ENCODE data around the gene G6PC1. TPM values are rescaled to one million over a fixed set of nuclear protein-coding genes. Genes with fewer than 3 reads are reported as not detected.

G6PC1 gene
- total RNA-seq, 1 donor from 2014 or later, result not detected

- peak; percentile 71 to 74 for DNase-seq (ENCODE audit: low read depth in 2 of 2)
Measured at GRCh38 chr17:42937712-42938596, 37.4 kb downstream of the G6PC1 start.

DNA sequence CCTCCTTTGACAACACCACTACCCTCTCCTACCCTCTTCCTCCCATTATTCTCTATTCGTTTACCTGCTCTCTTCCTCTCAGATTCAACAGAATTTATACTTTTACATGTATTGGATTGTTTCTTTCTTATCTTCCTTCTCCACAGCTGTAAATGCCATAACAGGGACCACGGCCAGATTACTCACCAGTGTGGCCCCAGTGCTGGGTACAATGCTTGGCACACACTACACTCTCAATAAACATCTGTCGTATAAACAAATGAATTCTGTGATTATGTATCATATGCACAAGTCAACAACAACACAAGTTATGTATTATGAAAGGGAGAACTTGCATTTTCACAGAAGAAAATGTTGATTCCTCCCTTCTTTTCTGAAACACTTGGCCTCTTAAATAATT lies 43.6 kb downstream of the G6PC1 start:
- DNase-seq (ENCODE audit: low read depth in 2 of 2), result peak in 1 of 2 donors; percentile 18

GRCh38 chr17:42946812-42947211 lies 46.2 kb downstream of the G6PC1 start:
- DNase-seq (ENCODE audit: low read depth in 2 of 2), result no peak

GRCh38 chr17:42950044-42950783 lies 49.6 kb downstream of the G6PC1 start:
- DNase-seq (ENCODE audit: low read depth in 2 of 2), result no peak

Other genes starting within 250 kb of the G6PC1 start
- gene TUBG2, start 241.5 kb upstream of the G6PC1 start, total RNA-seq, result 3.5 and 4.8 TPM in 2 replicates
- 10.2 and 11.9 TPM in 2 replicates for gene PLEKHH3, start 223.8 kb upstream of the G6PC1 start, total RNA-seq
- gene CCR10, start 219.0 kb upstream of the G6PC1 start, total RNA-seq, result 2.0 and 3.5 TPM in 2 replicates
- gene CNTNAP1, start 218.3 kb upstream of the G6PC1 start, total RNA-seq, result 6.7 and 15.3 TPM in 2 replicates
- gene EZH1, start 155.8 kb upstream of the G6PC1 start, total RNA-seq, result 6.3 and 13.5 TPM in 2 replicates
- gene RAMP2, start 139.6 kb upstream of the G6PC1 start, total RNA-seq, result 12.9 and 36.3 TPM in 2 replicates
- gene VPS25, start 127.3 kb upstream of the G6PC1 start, total RNA-seq, result 35.7 and 42.1 TPM in 2 replicates
- gene WNK4, start 120.2 kb upstream of the G6PC1 start, total RNA-seq, result 0.99 and 1.5 TPM in 2 replicates
- 54.0 and 83.3 TPM in 2 replicates for gene COA3, start 102.1 kb upstream of the G6PC1 start, total RNA-seq
- under 0.01 TPM in 1 of 2 replicates, not detected in the other for gene CNTD1, start 101.9 kb upstream of the G6PC1 start, total RNA-seq
- gene BECN1, start 76.5 kb upstream of the G6PC1 start, total RNA-seq, result 115 and 146 TPM in 2 replicates
- gene PSME3, start 67.4 kb upstream of the G6PC1 start, total RNA-seq, result 49.5 and 56.5 TPM in 2 replicates
- 0.22 and 0.40 TPM in 2 replicates for gene AOC2, start 56.2 kb upstream of the G6PC1 start, total RNA-seq
- 0.20 and 0.22 TPM in 2 replicates for gene AOC3, start 49.6 kb upstream of the G6PC1 start, total RNA-seq
- 12.0 and 17.5 TPM in 2 replicates for gene AARSD1, start 63.7 kb downstream of the G6PC1 start, total RNA-seq
- gene PTGES3L, start 79.3 kb downstream of the G6PC1 start, total RNA-seq, result under 0.01 and 0.20 TPM in 2 replicates
- 6.5 and 11.1 TPM in 2 replicates for gene RUNDC1, start 79.8 kb downstream of the G6PC1 start, total RNA-seq
- gene RPL27, start 97.6 kb downstream of the G6PC1 start, total RNA-seq, result 852 and 854 TPM in 2 replicates
- gene IFI35, start 106.0 kb downstream of the G6PC1 start, total RNA-seq, result 7.5 and 8.3 TPM in 2 replicates
- gene VAT1, start 121.6 kb downstream of the G6PC1 start, total RNA-seq, result 155 and 161 TPM in 2 replicates
- 0.20 and 0.22 TPM in 2 replicates for gene RND2, start 124.4 kb downstream of the G6PC1 start, total RNA-seq
- gene BRCA1, start 224.6 kb downstream of the G6PC1 start, total RNA-seq, result 5.2 and 8.7 TPM in 2 replicates